8988T (cell line): Measurements from ENCODE around the gene GGT6.
"Not testable (repeated sequence)": the region's sequence is repeated elsewhere in the genome, so short reads cannot be mapped to it uniquely, and the experiment has no call there.

Experiments used
- DNase-seq: peaks from one replicate; pipeline ENCODE4 v3.0.0; 2011

Gene GGT6, protein sequence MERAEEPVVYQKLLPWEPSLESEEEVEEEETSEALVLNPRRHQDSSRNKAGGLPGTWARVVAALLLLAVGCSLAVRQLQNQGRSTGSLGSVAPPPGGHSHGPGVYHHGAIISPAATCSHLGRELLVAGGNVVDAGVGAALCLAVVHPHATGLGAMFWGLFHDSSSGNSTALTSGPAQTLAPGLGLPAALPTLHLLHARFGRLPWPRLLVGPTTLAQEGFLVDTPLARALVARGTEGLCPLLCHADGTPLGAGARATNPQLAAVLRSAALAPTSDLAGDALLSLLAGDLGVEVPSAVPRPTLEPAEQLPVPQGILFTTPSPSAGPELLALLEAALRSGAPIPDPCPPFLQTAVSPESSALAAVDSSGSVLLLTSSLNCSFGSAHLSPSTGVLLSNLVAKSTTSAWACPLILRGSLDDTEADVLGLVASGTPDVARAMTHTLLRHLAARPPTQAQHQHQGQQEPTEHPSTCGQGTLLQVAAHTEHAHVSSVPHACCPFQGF

GRCh38 chr17:4560421-4560820, at the start of gene GGT6:
Gene GGT6, minus strand, starts transcription at chr17:4560577. Its CDS starts 56 bp downstream, at chr17:4560521.
- no peak for DNase-seq

GRCh38 chr17:4610162-4610561, 49.8 kb upstream of the GGT6 start:
- no peak for DNase-seq

GRCh38 chr17:4609761-4610160, 49.4 kb upstream of the GGT6 start:
- no peak for DNase-seq

DNA sequence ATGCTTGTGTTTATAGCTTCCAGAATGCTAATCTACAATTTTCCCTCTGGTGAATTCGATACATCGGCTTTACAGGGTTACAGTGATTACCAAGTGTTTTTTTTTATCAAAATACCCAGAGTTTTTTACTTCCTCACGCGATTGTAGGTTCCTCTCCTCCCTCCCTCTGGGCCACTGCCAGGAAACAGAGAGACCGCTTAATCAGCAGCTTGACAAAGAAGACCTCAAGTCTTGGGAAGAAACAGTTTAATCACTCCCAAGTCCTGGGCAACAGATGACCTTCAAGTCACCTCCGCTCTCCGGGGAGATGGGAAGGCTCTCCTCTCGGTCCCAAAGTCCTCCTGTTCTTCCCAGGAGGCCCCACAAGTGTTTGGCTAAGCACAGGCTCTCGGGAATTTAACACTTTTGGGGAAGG, 47.4 kb upstream of the GGT6 start:
- no peak for DNase-seq

GRCh38 chr17:4607261-4607741, 46.9 kb upstream of the GGT6 start:
- no peak for DNase-seq

- no peak for DNase-seq
These were observed 45.4 kb upstream of the GGT6 start for GRCh38 chr17:4605826-4606225.

GRCh38 chr17:4604736-4605135, 44.4 kb upstream of the GGT6 start:
- not testable (repeated sequence) for DNase-seq

- DNase-seq = no peak
These were observed 43.8 kb upstream of the GGT6 start for GRCh38 chr17:4604111-4604644.

DNA sequence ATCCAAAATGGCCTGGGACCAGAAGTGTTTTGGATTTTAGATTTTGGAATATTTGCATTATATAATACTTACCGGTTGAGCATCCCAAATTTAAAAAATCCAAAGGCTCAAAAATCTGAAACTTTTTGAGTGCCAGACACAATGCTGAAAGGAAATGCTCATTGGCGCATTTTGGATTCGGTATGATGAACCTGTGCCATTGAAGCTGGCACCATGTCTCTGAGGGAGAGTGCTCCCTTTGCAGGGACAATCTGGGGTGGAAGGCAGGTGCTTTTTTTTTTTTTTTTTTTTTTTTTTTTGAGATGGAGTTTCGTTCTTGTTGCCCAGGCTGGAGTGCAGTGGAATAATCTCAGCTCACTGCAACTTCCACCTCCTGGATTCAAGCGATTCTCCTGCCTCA, 41.7 kb upstream of the GGT6 start:
- no peak for DNase-seq

DNA sequence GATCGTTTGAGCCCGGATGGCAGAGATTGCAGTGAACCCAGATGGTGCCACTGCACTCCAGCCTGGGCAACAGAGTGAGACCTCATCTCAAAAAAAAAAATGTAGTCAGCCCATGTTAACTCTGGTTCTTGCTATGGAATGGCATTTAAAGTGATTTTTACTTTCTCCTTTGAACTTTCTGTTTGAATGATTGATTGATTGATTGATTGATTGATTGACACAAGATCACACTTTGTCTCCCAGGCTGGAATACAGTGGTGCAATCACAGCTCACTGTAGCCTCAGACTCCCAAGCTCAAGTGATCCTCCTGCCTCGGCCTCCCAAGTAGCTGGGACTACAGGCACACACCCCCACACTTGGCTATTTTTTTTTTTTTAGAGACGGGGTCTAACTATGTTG, 40.9 kb upstream of the GGT6 start:
- DNase-seq = no peak

- DNase-seq = no peak
These were observed 40.2 kb upstream of the GGT6 start for GRCh38 chr17:4600563-4600962.

DNA sequence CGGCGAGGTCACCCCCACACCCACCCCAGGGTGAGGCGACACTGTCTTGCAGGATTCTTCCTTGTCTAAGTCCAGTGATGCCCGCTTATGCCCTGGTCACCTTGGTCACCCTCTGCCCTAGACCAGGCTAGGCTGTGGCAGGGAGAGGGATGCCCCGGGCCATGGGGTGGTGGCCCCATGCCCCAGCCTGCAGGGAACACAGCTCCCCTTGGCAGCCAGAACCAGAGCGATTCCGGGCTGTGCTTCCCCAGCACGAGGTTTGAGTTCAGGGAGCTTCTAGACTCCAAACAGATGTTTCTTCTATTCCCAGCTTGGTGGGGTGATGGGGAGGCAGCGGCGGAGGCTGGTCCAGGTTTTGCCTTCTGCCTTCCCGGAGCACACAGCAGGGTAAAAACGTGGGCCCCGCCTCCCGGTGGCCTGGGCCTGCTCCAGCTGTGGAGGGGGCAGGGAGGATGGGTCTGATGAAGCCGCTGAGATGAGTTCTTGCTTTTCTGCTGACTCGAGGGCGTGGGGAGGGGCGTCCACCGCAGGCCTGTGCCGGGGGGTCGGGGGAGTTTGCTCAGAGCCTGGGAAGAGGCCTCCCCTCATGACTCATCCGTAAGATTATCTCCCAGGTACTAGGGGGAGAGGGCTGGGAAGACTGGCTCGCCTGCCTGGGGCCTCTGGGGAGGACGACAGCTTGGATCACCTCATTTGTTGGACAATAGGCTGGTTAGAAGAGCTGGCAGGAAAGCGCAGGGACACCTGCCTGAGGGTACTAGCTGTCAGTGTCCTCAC, 39.3 kb upstream of the GGT6 start:
- DNase-seq = no peak

DNA sequence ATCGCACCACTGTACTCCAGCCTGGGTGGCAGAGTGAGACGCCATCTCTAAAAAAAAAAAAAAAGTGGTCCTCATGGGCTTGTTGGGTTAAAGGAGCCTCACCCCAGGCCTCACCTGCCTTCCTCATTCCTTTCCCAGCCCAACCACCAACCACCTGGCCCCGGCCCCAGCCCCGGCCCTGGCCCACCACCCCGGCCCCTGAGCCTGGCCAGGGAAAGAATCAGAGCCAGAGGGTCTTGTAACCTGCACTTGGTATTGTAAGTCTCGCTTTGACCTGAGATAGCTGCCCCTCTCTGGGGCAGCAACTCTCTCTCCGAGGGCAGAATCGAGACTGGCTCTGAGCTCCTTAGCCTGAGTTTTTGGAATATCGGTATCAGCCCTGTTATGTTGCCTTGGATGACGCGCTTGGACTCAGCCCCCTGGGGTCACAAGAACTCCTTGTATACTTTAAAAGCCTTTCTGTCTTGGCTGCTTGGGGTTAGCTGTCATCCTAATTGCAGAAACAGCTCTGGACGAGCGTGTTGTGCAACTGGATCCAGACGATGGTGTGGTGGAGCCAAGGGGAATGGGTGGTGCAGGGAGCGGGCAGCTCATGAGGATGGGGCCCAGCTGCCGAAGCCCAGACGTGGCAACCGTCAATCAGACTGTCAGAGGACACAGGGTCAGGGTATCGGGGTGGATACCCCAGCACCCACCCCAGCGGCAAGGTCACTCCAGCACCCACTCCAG, 38.6 kb upstream of the GGT6 start:
- DNase-seq = no peak

DNA sequence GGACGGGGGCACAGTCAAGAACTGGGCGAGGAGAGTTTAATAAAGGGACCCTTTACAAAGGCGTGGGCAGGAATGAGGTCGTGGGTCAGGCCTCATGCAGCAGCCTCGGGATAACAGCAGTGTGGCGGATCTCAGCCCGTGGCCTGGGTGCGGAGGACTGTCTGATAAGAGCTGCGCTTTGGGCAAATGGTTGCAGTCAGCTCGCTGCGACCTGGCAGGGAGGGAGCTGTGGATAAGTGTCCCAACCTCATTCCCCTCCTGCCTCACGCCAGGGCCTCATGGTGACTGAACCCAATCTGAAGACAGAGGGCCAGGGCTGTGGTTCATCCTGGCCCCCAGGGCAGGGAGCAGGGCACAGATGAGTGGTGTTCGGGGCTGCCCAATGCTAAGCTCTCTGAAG, 37.6 kb upstream of the GGT6 start:
- DNase-seq = no peak

GRCh38 chr17:4596636-4597380, 36.4 kb upstream of the GGT6 start:
- no peak for DNase-seq

DNA sequence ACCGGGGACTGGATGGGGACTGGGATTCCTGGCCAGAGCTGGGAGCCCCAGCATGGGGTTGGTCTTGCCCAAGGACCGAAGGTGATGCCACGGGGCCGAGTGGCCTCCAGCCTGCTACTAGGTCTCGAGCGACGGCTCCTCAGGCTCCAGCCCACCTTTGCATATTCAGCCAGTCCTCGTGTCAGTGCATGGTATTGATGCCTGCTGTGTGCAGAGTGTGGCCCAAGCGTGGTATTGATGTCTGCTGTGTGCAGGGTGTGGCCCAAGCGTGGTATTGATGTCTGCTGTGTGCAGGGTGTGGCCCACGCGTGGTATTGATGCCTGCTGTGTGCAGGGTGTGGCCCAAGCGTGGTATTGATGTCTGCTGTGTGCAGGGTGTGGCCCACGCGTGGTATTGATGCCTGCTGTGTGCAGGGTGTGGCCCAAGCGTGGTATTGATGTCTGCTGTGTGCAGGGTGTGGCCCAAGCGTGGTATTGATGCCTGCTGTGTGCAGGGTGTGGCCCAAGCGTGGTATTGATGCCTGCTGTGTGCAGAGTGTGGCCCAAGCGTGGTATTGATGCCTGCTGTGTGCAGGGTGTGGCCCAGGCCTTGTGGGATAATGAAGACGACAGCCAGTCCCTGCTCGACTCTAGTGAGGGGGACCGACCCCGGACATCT, 35.4 kb upstream of the GGT6 start:
- DNase-seq = not testable (repeated sequence)

DNA sequence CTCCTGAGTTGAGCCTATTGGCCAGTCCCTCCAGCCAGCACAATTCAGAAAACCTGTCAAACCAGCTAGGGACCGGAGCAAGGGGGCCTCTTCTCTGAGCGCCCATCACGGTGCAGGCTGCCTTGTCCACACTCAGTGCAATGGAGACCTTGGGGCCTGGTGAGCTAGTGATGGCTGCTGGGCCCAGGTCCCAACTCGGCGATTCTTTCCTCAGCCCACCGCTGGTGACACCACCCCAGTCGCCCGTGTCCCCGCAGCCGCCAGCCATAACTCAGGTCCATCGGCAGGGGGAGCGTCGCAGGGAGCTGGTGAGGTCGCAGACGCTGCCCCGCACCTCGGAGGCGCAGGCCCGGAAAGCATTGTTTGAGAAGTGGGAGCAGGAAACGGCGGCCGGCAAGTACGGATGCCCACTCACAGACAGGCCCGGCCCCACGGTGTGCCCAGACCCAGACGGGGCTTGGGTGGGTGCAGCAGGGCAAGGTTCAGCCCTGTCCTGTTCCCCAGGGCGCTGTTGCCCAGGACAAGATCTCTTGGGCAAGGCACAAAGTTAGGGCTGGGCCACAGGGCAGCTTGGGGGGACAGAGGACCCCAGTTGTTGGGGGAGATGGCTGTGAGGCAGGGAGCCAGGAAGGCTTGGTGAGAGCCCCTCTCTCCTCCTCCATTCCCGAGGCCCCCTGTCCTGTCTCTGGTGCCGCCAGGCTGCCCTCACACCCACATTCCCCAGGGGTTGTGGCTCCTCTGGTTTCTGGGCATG, 34.7 kb upstream of the GGT6 start:
- DNase-seq = no peak

- no peak for DNase-seq
These were observed 34.0 kb upstream of the GGT6 start for GRCh38 chr17:4594406-4594805.

DNA sequence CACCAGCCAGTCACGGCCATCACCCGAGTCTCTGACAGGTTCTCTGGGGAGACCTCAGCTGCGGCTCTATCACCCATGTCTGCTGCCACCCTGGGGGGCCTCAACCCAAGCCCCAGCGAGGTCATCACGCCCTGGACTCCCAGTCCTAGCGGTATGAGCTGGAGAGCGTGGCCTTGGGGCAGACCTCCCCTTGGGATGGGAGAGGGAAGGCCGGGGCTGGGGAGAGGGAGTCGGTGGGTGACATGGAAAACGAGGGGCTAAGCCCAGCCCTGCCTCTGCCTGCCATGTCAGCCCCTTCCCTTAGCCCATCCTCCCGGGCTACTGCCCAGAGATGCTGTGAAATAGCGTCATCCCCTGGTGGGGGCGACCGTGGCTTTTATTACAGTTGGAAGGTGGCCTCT, 32.6 kb upstream of the GGT6 start:
- DNase-seq = no peak

- DNase-seq = no peak
These were observed 32.0 kb upstream of the GGT6 start for GRCh38 chr17:4592240-4593005.
